Renal cortical epithelial cell (primary cell): ENCODE measurements around the gene MSRB1. TPM values are rescaled to one million over a fixed set of nuclear protein-coding genes. Genes with fewer than 3 reads are reported as not detected.
"Not testable (repeated sequence)": the region's sequence is repeated elsewhere in the genome, so short reads cannot be mapped to it uniquely, and the experiment has no call there.

Source experiments
- DNase-seq: peaks from one replicate; pipeline ENCODE4 v3.0.0-alpha.2; 2011; ENCODE audit warnings: low read depth
- total RNA-seq: library from RNA; depleted of rRNA; stranded (reverse); fragments of >200 nt; gene quantifications from 2 replicates; pipeline ENCODE4 v1.2.3, GENCODE V29; 2014

MSRB1 gene
- total RNA-seq, 1 donor from 2014 or later = 9.6 TPM

DNA sequence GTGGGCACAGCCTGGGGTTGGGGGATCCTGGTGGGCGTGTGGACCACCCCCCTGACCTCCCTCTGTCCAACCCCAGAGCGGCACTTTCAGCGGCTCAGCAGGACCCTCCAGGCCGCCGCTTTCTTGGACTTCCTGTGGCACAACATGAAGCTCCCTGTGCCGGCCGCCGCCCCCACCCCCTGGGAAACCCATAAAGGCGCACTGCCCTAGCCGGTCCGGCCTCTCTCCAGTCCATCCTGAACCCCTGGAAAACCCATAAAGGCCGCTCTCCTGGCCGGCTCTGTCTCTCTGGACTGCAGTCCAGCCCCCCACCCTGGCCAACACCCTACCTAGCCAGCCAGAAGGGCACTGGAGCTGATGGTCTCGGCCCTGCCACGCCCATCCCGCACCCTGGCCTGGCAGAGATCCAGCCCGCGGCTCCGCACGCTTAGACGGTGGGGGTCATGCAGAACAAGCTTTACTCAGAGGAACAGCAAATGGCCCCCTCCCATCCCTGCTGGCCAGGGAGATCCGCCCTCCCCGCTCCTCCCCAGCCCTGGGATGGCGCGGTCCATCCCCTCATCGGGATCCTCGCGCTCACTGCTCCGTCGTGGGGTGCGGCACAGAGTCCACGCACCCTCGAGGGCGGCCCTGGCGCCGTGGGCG, 35.6 kb upstream of the MSRB1 start:
- no peak for DNase-seq

GRCh38 chr16:1977875-1978268, 34.9 kb upstream of the MSRB1 start:
- no peak for DNase-seq

- DNase-seq = no peak
These were observed 34.2 kb upstream of the MSRB1 start for GRCh38 chr16:1976951-1977874.

DNA sequence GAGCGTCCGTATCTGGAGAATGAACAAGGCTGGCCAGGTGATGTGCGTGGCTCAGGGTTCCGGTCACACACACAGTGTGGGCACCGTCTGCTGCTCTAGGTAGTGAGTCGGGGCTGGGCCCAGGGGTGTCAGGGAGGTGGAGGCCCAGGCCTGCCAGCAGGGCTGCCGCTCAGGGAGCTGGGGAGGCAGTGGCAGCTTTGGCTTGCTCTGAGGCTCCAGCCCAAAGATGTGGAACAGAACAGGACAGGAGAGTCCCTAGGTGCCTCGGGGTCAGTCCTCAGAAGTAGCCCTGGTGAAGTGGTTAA, 33.2 kb upstream of the MSRB1 start:
- no peak for DNase-seq

- DNase-seq = no peak
These were observed 32.6 kb upstream of the MSRB1 start for GRCh38 chr16:1975432-1976215.

DNA sequence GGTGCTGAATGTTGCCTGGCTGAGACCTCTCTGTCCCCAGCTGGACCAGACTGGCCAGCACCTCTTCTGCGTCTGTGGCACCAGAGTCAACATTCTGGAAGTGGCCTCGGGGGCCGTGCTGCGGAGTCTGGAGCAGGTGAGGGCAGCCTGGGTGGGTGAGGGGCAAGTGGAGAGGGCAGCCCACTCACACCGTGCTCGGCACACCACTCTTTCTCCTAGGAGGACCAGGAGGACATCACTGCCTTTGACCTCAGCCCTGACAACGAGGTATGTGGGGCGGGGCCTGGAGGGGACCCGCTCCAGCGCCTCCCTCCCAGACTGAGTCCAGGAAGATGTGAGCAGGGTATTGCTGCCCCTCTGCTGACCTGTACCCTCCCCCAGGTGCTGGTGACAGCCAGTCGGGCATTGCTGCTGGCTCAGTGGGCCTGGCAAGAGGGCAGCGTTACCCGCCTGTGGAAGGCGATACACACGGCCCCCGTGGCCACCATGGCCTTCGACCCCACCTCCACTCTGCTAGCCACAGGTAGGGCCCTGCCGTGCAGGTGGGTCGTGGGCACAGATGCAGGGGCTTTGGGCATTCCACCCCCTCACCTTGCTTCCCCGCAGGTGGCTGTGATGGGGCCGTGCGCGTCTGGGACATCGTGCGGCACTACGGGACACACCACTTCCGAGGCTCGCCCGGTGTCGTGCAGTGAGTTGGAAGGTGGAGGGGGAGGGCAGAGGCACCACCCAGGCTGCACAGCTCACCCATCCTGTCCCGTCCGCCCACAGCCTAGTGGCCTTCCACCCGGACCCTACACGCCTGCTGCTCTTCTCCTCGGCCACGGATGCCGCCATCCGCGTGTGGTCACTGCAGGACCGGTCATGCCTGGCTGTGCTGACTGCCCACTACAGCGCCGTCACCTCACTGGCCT, 31.4 kb upstream of the MSRB1 start:
- DNase-seq = no peak

DNA sequence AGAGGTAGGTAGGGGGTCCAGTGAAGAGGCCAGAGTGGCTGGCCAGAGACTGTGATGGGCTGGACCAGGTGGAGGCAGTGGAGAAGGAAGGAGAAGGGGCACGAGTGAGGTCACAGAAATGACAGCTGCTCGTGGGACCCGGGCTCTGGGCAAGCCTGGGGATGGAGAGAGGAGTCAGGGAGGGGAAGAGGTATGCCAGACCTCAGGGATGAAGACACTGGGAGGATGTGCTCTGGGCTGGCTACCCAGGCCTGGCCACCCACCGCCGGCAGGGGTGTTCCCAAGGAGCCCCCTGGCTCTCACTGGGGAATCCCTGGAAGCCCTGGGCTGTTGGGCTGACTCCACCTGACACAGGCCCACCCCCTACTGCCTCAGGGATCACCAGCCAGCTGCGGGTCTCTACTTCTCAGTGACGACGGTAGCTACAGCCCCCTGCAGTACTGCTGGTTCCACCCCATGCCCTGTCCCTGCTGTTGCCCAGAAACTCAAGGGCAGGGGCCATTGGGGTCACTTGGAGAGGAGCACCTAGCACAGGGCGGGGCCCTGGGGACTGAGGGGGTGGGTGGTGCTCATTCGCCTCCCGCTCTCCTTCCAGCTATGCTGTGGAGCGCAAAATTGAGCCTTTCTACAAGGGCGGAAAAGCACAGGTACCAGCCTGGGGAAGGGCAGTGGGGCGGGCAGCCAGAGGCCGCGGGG, 30.6 kb upstream of the MSRB1 start:
- no peak for DNase-seq

- DNase-seq = no peak
These were observed 29.5 kb upstream of the MSRB1 start for GRCh38 chr16:1972490-1972877.

DNA sequence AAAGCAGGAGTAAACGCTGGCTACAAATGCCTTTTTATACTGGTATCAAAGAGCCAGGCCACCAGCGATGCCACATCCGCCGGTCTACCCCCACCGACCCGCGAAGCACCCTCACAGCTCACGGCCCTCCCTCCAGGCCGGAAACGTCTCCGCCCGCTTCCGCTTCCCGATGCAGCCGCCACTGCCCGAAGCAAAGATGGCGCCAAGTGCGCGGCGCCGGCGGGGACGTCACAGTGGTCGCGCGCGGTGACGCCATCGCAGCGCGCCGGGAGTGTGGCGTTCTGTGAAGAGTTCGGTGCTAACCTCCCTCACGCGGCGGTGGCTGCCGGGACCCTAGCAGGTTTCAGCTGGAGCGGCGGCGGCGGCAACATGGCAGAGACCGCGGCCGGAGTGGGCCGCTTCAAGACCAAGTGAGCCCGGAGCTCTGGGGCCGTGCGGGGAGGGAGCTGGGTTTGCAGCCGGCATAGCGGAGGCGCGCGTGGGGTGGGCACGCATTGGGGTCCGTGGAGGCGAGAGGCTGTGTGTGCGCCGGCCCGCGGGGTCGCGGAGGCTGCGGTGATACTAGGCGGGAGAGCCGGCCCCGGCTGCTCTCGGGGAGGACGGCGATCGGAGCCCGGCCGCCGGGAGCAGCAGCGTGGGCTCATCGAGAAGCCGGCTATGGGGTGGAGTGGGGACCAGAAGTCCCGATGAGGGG, 28.9 kb upstream of the MSRB1 start, which contains the start of gene TBL3:
TSS of gene TBL3 (plus strand) at position 258 of the 694 bp plus-strand sequence. CDS start at position 370, 112 bp downstream.
- DNase-seq = peak; percentile 77

GRCh38 chr16:1968146-1968953, 25.4 kb upstream of the MSRB1 start:
- no peak for DNase-seq

DNA sequence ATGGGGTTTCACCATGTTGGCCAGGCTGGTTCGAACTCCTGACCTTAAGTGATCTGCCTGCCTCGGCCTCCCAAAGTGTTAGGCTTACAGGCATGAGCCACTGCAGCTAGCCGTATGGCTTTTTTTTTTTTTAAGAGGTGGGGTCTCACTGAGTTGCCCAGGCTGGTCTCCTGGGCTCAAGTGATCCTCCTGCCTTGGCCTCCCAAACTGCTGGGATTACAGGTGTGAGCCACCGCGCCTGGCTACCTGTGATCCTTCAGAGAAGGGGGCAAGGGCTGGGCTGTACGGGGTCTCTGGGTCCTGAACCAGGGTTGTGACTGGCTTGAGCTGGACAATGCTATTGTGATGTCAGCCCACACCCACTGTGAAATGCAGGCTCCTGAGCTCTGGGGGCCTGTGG, 23.5 kb upstream of the MSRB1 start, which contains the start of gene RNF151:
TSS of gene RNF151 (plus strand) at position 397 of the 400 bp plus-strand sequence. CDS start 26 bp downstream, outside the sequence.
- no peak for DNase-seq

- DNase-seq = no peak
These were observed 22.5 kb upstream of the MSRB1 start for GRCh38 chr16:1965396-1966001.

- peak; percentile 93 for DNase-seq
These were observed 21.8 kb upstream of the MSRB1 start, which contains the start of gene RPS2 for GRCh38 chr16:1964506-1965395. Gene RPS2 (minus strand): TSS chr16:1964826. CDS start chr16:1964625, 201 bp downstream.

DNA sequence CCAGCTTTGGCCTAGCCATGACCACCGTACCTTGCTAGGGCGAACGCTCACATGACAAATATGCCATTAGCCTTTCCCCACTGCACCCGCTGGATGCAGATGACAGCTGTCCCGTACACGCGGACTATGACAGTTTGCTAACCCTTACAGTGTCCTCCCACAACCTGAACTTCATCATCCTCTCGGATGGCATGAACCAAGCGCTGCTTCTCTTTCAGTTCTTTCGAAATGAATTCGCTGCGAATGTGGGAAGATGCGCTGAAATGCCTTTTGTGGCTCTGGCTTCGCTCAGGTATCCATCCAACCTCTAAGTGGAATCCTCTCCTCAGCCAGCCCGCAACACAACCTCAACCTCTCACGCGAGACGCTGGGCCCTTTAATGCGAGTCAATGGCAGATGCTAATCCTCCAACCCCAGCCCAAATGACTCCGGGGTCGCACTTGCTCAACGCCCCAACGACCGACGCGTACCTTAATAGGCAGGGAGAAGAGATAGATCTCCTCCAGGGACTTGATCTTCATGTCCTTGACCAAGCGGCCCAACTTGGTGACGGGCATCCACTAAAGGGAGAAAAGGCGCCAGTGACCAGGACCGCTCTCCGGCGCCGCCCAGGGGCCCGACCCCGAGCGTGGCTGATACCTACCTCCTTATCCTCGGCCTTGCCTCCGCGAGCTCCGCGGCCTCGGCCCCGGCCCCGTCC, 21.0 kb upstream of the MSRB1 start:
- no peak for DNase-seq

DNA sequence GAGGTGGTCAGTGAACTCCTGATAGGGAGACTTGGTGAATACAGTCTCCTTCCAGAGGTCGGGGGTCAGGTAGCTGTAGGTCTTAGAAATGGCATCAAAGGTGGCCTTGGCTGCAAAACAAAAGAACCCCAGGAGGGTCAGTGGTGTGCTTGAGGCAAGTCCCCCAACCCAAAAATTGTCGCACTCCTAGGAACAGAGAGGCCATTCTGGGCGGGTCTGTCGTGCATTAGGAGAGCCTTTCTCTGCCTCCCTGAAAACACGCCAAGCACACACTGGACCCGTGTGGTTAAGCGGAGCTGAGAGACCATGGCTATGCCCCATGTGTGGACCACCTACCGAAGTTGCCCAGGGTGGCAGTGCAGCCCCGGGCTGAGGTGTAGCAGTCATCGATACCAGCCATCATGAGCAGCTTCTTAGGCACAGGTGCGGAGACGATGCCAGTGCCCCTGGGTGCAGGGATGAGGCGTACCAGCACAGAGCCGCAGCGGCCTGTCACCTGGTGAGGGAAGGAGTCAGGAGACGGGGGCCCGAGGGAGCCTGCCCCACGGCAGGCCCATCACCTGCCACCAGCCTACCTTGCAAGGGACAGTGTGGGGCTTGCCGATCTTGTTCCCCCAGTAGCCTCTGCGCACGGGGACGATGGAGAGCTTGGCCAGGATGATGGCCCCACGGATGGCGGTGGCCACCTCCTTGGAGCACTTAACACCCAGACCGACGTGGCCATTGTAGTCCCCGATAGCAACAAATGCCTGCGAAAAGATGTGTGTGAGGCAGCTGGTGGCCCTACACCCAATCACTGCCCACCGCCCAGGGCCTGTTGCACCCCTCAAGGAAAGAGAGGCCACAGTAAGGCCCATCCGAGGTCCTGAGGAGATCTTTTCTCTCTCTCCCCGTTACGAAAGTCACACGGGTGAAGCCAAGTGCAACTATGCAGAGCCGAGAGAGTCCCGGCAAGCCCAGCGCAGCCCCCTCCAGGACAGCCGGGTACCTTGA, 19.5 kb upstream of the MSRB1 start:
- DNase-seq = not testable (repeated sequence)

- no peak for DNase-seq
These were observed 18.7 kb upstream of the MSRB1 start for GRCh38 chr16:1961651-1962067.
